Ovary (tissue), 3 donors: ENCODE data around the gene CEBPE.

Source experiments
- EP300 ChIP-seq: sonication (generic); formaldehyde crosslinking; IDR thresholded peaks from one replicate; pipeline ENCODE4 v1.6.1; 2017; ENCODE audit warnings: antibody characterized with exemption
- POLR2A ChIP-seq: fragments of 450-650 bp; IDR thresholded peaks from one replicate; pipeline ENCODE4 v1.6.1; 2017; ENCODE audit warnings: antibody characterized with exemption, mild to moderate bottlenecking, moderate library complexity
- TF ChIP-seq, protein P1 (sequence below), 3 donors: fragments of 450-650 bp in 2 of 3; fragments of 200-600 bp in 1 of 3; IDR thresholded peaks; one replicate each; pipeline versions ENCODE4 v1.5.1 to v1.8.0; 2016 to 2022; ENCODE audit warnings: antibody characterized with exemption in 3 of 3, mild to moderate bottlenecking in 1 of 3
- donor health status: DM: no; HTN: no; CAD: no.

DNA sequence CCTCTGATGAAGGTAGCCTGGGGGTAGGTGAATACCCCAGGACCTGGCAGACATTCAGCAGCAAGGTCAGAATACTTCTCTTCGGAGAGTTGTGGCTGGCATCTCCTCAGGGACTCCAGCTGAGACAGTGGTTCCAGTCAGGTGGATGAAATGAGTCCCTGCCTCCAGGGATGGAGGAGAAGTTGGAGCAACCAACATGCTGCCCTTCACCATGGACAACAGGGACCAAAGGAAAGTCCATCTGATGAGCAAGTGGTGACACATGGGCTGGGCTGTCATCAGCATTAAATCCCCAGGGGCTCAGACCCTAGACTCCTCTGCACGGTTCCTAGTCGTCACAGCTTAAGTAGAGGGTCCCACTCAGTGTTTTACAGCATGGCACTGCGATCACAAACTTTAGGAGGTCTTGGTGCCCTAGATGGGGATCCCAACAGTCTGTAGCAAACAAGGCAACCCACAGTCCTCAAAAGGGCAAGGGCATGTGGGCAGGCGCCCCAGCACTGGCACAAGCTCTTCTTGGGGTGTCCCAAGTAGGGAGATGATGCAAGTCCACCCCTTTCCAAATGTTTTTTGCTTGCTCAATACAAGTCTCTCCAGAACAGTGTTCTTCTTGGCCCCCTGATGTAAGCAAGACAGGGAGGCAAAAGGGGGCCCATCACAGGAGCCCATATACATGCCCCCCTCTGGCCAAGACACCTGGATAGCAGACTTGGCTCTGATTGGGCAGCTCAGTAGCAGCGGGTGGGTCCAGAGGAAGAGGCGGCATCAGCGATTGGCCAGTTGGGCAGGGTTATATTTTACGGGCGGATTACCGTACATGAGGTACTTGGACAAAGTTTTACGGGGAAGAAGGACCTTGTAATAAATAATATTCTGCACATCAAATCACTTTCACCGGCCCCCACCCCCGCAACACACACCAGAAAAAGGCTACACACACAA lies 50.9 kb downstream of the CEBPE start:
- TF ChIP-seq, protein P1, sequence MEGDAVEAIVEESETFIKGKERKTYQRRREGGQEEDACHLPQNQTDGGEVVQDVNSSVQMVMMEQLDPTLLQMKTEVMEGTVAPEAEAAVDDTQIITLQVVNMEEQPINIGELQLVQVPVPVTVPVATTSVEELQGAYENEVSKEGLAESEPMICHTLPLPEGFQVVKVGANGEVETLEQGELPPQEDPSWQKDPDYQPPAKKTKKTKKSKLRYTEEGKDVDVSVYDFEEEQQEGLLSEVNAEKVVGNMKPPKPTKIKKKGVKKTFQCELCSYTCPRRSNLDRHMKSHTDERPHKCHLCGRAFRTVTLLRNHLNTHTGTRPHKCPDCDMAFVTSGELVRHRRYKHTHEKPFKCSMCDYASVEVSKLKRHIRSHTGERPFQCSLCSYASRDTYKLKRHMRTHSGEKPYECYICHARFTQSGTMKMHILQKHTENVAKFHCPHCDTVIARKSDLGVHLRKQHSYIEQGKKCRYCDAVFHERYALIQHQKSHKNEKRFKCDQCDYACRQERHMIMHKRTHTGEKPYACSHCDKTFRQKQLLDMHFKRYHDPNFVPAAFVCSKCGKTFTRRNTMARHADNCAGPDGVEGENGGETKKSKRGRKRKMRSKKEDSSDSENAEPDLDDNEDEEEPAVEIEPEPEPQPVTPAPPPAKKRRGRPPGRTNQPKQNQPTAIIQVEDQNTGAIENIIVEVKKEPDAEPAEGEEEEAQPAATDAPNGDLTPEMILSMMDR (IDR thresholded peaks at IDR 0.05): no peak
- TF ChIP-seq POLR2A (no peak), EP300 (no peak)
